Mucosa of gallbladder (tissue), 1 donor: Measurements from ENCODE around the gene ZNF576. TPM values are rescaled to one million over a fixed set of nuclear protein-coding genes. Genes with fewer than 3 reads are reported as not detected.
"Not testable (repeated sequence)": the region's sequence is repeated elsewhere in the genome, so short reads cannot be mapped to it uniquely, and the experiment has no call there.

ENCODE experiments used
- DNase-seq: peaks from one replicate; pipeline ENCODE4 v3.0.0-alpha.2; 2020; ENCODE audit warnings: low spot score
- total RNA-seq: library from RNA; stranded (reverse); gene quantifications from one replicate; pipeline ENCODE4 v1.2.1, GENCODE V29; 2021
- donor health status: DM: no; HTN: no; CAD: no.

Gene ZNF576
- total RNA-seq, 1 donor from 2014 or later: 17.9 TPM

GRCh38 chr19:43625918-43626579 lies 29.7 kb downstream of the ZNF576 start:
- DNase-seq: no peak

DNA sequence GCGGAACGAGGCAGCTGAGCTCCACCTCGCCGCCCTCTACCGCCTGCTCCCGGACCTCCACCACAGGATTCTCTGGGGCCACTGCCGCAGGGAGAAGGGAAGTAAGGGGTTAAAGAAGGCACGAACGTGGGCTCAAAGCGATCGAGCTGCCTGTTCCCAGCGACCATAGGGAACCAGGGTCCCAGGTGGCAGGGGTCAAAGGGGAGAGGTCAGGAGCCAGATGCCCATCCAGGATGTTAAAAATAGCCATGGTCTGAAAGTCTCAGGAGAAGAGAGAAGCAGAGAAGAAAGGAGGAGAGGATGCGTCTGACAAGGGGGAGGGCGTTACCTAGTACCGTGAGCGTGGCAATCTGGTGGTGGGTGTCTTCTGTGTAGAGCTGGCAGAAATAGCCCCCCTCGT lies 30.4 kb downstream of the ZNF576 start:
- no peak for DNase-seq

DNA sequence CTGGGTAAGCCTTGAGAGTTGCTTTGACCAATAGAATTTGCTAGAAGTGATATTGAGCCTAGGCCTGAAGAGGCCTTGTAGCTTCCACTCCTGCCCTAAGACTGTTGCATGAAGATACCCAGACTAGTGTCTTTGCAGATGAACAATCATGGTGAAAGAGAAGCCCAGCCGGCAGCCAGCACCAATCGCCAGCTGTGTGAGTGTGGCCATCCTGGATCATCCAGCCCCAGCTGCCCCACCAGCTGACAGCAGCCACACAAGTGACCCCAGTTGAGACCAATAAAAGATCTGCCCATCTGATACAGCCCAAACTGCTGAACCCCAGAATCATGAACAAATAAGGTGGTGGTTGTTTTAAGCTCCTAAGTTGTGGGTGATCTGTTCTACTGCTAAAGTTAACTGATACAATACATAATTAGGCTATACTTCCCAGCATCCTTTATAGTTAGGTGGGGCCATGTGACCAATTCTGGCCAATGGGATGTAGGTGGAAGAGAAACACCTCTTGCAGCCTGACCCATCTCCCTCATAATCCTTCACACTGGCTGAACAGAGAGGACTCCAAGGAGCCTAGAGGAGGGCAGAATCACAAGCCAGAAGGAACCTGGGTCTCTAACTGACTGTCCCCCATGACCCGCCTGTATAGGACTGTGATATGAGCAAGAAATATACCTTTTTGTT lies 32.4 kb downstream of the ZNF576 start:
- no peak for DNase-seq

DNA sequence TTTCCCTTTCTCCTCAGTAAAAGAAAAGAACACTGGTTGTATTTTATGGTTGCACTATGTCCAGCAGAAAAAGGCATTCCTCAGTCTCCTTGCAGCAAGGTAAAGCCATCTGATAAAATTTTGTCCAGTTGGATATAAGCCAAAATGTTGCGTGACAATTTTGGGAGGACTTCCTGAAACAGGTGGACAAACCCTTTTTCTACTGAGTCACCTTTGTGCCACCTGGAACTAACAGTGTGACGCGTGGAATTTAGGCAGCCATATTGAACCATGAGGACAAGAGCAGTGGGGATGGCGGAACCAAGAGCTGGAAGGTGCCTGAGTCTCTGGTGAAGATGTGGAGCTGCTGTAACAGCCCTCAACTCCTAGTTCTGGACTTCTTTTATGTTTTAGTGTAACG lies 35.1 kb downstream of the ZNF576 start:
- no peak for DNase-seq

GRCh38 chr19:43633520-43633919 lies 37.1 kb downstream of the ZNF576 start:
- no peak for DNase-seq

DNA sequence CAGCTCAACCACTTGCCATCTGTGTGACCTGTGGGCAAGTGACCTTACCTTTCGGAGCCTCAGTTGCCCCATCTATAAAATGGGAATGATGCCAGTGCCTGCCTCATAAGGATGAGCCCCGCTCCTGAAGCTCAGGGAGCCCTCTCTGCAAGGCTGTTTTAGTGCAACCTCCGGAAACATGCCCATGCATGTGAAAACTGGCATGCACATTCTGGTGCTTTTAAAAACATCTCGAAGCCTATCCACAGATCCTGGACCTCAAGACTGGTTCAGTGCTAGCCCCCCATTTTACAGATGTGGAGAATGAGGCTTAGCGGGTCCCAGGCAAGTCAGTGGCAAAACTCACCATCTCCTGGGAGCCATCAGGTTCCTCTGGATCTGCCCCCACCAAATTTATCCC lies 37.7 kb downstream of the ZNF576 start:
- DNase-seq: no peak

DNA sequence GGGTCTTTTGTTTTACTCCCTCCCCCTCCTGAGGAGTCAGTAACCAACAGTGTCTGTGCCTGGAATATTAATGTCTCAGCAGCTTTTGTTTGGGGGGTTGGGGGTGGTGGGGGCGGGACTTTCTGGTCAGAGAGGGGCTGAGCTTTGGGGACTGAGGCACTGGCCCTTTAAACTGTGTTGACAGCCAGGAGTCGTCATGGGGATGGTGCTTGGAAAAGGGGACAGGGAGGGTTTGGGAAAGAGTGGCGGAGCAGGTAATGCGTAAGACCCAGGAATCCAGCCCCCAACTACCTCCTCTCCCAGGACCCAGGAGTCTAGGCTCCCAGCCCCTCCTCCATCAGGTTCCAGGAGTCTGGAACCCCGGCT lies 38.1 kb downstream of the ZNF576 start:
- no peak for DNase-seq

DNA sequence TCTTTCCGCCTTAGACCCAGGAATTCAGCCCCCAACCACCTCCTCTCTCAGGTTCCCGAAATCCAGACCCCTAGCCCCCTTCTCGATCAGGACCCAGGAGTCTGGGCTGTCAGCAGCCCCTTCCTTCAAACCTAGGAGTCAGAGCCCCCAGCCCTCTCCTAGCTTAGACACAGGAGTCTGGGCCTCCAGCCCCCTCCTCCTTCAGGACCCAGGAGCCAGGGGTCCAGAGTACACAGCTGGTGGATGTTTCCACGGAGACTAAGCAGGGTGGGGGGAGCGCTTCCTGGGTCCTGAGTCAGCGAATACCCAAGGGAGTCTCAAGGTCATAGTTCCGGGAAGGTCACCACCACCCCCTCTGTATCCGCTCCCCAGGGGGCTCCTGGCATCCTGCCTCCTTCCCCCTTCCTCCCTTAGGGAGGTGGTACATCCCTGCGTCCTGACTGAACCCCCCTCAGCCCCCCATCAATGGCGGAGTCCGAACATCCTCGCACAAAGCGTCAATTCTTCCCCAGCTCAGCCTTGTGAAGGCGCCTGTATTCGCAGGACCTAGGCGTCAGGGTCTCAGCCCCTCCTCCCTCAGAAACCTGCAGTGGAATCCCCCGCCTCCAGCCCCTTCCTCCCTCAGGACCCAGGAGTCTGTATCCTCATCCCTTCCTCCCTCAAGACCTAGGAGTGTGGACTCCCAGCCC lies 38.6 kb downstream of the ZNF576 start:
- DNase-seq: no peak

- DNase-seq: not testable (repeated sequence)
Observed at GRCh38 chr19:43635561-43635940, 39.2 kb downstream of the ZNF576 start.

GRCh38 chr19:43636121-43636683 lies 39.8 kb downstream of the ZNF576 start:
- DNase-seq: no peak

- DNase-seq: no peak
Observed at GRCh38 chr19:43638214-43638994, 42.0 kb downstream of the ZNF576 start.

DNA sequence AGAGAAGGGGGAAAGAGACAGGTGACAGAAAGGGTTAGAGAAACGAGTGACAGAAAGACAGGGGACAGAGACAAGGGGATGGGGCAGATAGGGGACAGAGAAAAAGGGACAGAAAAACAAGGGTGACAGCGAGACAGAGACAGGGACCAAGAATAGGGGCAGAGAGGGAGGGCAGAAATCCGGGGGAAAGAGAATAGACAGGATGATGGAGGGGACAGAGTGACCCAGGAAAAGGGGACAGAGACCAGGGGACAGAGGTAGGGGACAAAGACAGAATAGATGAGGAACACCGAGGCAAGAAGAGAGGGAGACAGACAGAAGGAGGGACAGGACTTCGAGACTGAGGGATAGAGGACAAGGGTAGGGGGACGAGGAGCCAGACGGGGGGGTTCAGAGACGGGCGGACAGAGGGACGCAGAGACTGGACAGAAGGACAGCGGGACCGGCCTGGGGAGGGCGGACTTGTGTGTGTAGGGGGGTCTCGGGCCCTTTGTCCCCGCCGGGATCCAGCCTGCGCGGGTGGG lies 42.7 kb downstream of the ZNF576 start:
- DNase-seq: no peak

GRCh38 chr19:43639519-43640423 lies 43.4 kb downstream of the ZNF576 start, which contains the start of gene CADM4:
Gene CADM4, minus strand, starts transcription at chr19:43639850. Its CDS starts 60 bp downstream, at chr19:43639790.
- DNase-seq: no peak

GRCh38 chr19:43640424-43640757 lies 44.0 kb downstream of the ZNF576 start:
- DNase-seq: no peak

GRCh38 chr19:43641333-43641732 lies 44.9 kb downstream of the ZNF576 start:
- no peak for DNase-seq

DNA sequence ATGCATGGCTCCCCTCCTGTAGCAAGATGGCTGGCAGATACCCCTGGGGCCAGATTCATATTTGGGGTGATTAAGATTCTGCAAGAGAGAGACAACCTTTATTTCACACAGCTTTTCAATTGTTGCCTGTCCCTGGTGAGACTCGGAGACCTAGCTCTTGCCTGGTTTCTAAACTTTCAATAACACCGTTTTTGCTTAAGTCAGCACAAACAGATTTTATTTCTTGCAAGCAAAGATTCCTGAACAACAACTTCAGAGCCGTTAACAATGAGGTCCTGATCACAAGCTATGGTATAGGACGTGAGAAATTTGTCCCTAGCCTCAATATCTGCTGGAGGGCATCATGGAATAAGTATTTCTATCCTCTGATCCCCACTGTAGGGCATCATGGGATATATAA lies 46.1 kb downstream of the ZNF576 start:
- DNase-seq: no peak

GRCh38 chr19:43643326-43643725 lies 46.9 kb downstream of the ZNF576 start:
- no peak for DNase-seq

GRCh38 chr19:43644181-43644580 lies 47.8 kb downstream of the ZNF576 start:
- no peak for DNase-seq

DNA sequence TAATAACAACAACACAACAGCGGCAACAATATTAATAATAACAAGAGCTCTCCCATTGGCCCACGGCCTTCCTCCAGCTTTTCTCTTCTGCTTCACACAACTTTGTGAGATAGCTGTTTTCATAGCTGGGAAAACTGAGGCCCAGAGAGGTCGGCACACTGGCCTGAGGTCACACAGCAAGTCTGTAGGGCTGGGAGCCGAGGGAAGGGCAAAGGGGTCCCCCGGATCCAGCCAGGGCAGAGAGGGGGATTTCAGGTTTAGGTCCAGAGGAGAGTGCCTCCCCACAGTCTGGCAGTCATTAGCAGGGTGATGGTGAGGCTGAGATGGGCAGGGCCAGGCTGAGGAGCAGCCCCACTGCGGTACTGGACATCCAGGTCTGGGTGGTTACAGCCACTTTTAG lies 52.2 kb downstream of the ZNF576 start:
- DNase-seq: no peak

DNA sequence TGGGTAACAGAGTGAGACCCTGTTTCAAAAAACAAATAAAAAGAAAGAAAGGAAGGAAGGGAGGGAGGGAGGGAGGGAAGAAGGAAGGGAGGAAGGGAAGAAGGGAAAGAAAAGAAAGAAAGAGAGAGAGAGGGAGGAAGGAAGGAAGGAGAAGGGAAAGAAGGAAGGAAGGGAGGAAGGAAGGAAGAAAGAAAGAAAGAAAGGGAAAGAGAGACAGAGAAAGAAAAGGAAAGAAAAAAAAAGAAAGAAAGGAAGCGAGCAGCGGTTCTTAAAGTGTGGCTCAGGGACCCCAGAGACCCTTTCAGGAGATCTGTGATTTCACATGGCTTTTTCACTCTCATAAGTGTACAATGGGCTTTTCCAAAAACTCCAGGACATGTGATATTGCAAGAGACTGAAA lies 53.1 kb downstream of the ZNF576 start:
- no peak for DNase-seq

GRCh38 chr19:43650276-43650675 lies 53.9 kb downstream of the ZNF576 start:
- DNase-seq: not testable (repeated sequence)
